BE2C (cell line): ENCODE data around the gene SELENON.

Experiments used
- DNase-seq: peaks from one replicate; pipeline ENCODE4 v3.0.0-alpha.2; 2020
- H3K27me3 ChIP-seq: fragments of 250-450 bp; sonication (Bioruptor Pico); 2 replicates; pipeline ENCODE4 v1.5.1; 2020; ENCODE audit warnings: mild to moderate bottlenecking
- H3K36me3 ChIP-seq: fragments of 250-450 bp; sonication (Bioruptor Pico); 2 replicates; pipeline ENCODE4 v1.5.1; 2020; ENCODE audit warnings: mild to moderate bottlenecking
- H3K4me1 ChIP-seq: fragments of 250-450 bp; sonication (Bioruptor Pico); 2 replicates; pipeline ENCODE4 v1.5.1; 2020
- H3K4me3 ChIP-seq: 2 replicates; pipeline ENCODE4 v1.5.1; 2011; ENCODE audit warnings: low read depth, low read length
- H3K9me3 ChIP-seq: fragments of 250-450 bp; sonication (Bioruptor Pico); 2 replicates; pipeline ENCODE4 v1.5.1; 2020
- CTCF ChIP-seq: IDR thresholded peaks from 2 replicates; pipeline ENCODE4 v1.5.1; 2012; ENCODE audit warnings: mild to moderate bottlenecking, low read depth, low read length

SELENON gene

GRCh38 chr1:25809283-25809926 lies 9.4 kb downstream of the SELENON start:
- H3K4me1 ChIP-seq: no peaks in the 10 kb centered on the region
- no peak for TF ChIP-seq CTCF
- H3K36me3 ChIP-seq: no peaks in the 10 kb centered on the region
- no peak overlapping the region for H3K4me3 ChIP-seq
- no peaks in the 10 kb centered on the region for H3K27me3 ChIP-seq
- H3K9me3 ChIP-seq: no peaks in the 10 kb centered on the region
- DNase-seq: no peak

GRCh38 chr1:25809929-25810328 lies 9.9 kb downstream of the SELENON start:
- TF ChIP-seq CTCF: no peak
- Histone ChIP-seq H3K27me3 (no peaks in the 10 kb centered on the region), H3K36me3 (no peaks in the 10 kb centered on the region), H3K4me3 (no peak overlapping the region), H3K9me3 (no peaks in the 10 kb centered on the region), H3K4me1 (no peaks in the 10 kb centered on the region)
- DNase-seq: no peak

GRCh38 chr1:25810341-25811299 lies 10.6 kb downstream of the SELENON start:
- Histone ChIP-seq H3K36me3 (no peaks in the 10 kb centered on the region), H3K27me3 (no peaks in the 10 kb centered on the region), H3K4me1 (no peaks in the 10 kb centered on the region), H3K9me3 (no peaks in the 10 kb centered on the region), H3K4me3 (no peak overlapping the region)
- DNase-seq: peak; percentile 66
- peak; percentile 70 for TF ChIP-seq CTCF

- H3K9me3 ChIP-seq: no peaks in the 10 kb centered on the region
- TF ChIP-seq CTCF: no peak
- H3K4me1 ChIP-seq: no peaks in the 10 kb centered on the region
These were observed 11.5 kb downstream of the SELENON start for GRCh38 chr1:25811384-25812082.

GRCh38 chr1:25813071-25813733 lies 13.2 kb downstream of the SELENON start:
- no peaks in the 10 kb centered on the region for H3K36me3 ChIP-seq
- DNase-seq: no peak
- H3K9me3 ChIP-seq: no peaks in the 10 kb centered on the region
- H3K4me3 ChIP-seq: no peak overlapping the region
- H3K27me3 ChIP-seq: no peaks in the 10 kb centered on the region
- H3K4me1 ChIP-seq: no peaks in the 10 kb centered on the region
- no peak for TF ChIP-seq CTCF

More at GRCh38 chr1:25811384-25812082, 11.5 kb downstream of the SELENON start:
- Histone ChIP-seq H3K27me3 (no peaks in the 10 kb centered on the region), H3K36me3 (no peaks in the 10 kb centered on the region), H3K4me3 (no peak overlapping the region)
- no peak for DNase-seq
